DMS53 treated with DMSO at 0.1 percent for 48 hours (cell line): ENCODE results near the gene KRTAP4-5.
"Not testable (repeated sequence)": the region's sequence is repeated elsewhere in the genome, so short reads cannot be mapped to it uniquely, and the experiment has no call there.

ENCODE experiments used
- DNase-seq: peaks from one replicate; lab custom pipeline; 2025; ENCODE audit not compliant: unreplicated experiment; lab: John Stamatoyannopoulos, UW

The KRTAP4-5 gene

GRCh38 chr17:41149652-41149985, at the start of gene KRTAP4-5:
Gene KRTAP4-5, minus strand, starts transcription at chr17:41149825. Its CDS starts 58 bp downstream, at chr17:41149767.
- no peak for DNase-seq

GRCh38 chr17:41196068-41196467, 46.4 kb upstream of the KRTAP4-5 start:
- DNase-seq, result no peak

GRCh38 chr17:41190328-41190727, 40.7 kb upstream of the KRTAP4-5 start:
- DNase-seq, result no peak

- DNase-seq, result not testable (repeated sequence)
These were observed 40.3 kb upstream of the KRTAP4-5 start, which contains the start of gene KRTAP9-1 for GRCh38 chr17:41189837-41190318. Gene KRTAP9-1, plus strand, starts transcription at chr17:41189887. Its CDS starts 0 bp downstream, at chr17:41189887.

- DNase-seq, result no peak
These were observed 37.2 kb upstream of the KRTAP4-5 start for GRCh38 chr17:41186872-41187271.

- no peak for DNase-seq
These were observed 35.4 kb upstream of the KRTAP4-5 start for GRCh38 chr17:41185001-41185400.

GRCh38 chr17:41184480-41184961, 34.9 kb upstream of the KRTAP4-5 start, which contains the start of gene KRTAP4-1:
Gene KRTAP4-1, minus strand, starts transcription at chr17:41184911. Its CDS starts 57 bp downstream, at chr17:41184854.
- DNase-seq, result no peak

- no peak for DNase-seq
These were observed 29.4 kb upstream of the KRTAP4-5 start for GRCh38 chr17:41178843-41179616.

- DNase-seq, result no peak
These were observed 28.7 kb upstream of the KRTAP4-5 start for GRCh38 chr17:41178341-41178740.

GRCh38 chr17:41177727-41178271, 28.2 kb upstream of the KRTAP4-5 start, which contains the start of gene KRTAP4-2:
Gene KRTAP4-2, minus strand, starts transcription at chr17:41178221. Its CDS starts 57 bp downstream, at chr17:41178164.
- DNase-seq, result no peak

GRCh38 chr17:41176744-41177387, 27.2 kb upstream of the KRTAP4-5 start:
- no peak for DNase-seq

- DNase-seq, result no peak
These were observed 22.3 kb upstream of the KRTAP4-5 start for GRCh38 chr17:41171886-41172285.

GRCh38 chr17:41168121-41168520, 18.5 kb upstream of the KRTAP4-5 start, which contains the start of gene KRTAP4-3:
Gene KRTAP4-3, minus strand, starts transcription at chr17:41168221. Its CDS starts 49 bp downstream, at chr17:41168172.
- no peak for DNase-seq

- DNase-seq, result no peak
These were observed 17.9 kb upstream of the KRTAP4-5 start for GRCh38 chr17:41167561-41167960.

GRCh38 chr17:41163828-41164227, 14.2 kb upstream of the KRTAP4-5 start:
- DNase-seq, result no peak

- no peak for DNase-seq
These were observed 11.0 kb upstream of the KRTAP4-5 start, which contains the start of gene KRTAP4-4 for GRCh38 chr17:41160648-41161047. Gene KRTAP4-4, minus strand, starts transcription at chr17:41160748. Its CDS starts 57 bp downstream, at chr17:41160691.

- not testable (repeated sequence) for DNase-seq
These were observed 10.6 kb upstream of the KRTAP4-5 start for GRCh38 chr17:41160190-41160589.

GRCh38 chr17:41153856-41154255, 4.2 kb upstream of the KRTAP4-5 start:
- DNase-seq, result no peak

GRCh38 chr17:41151525-41151924, 1.9 kb upstream of the KRTAP4-5 start:
- DNase-seq, result no peak

- no peak for DNase-seq
These were observed 401 bp upstream of the KRTAP4-5 start for GRCh38 chr17:41150026-41150425.

- DNase-seq, result not testable (repeated sequence)
These were observed 514 bp downstream of the KRTAP4-5 start for GRCh38 chr17:41148971-41149651.
